Epithelial cell of proximal tubule (primary cell): ENCODE data around the gene AQP6. TPM values are rescaled to one million over a fixed set of nuclear protein-coding genes. Genes with fewer than 3 reads are reported as not detected.
"Not testable (repeated sequence)": the region's sequence is repeated elsewhere in the genome, so short reads cannot be mapped to it uniquely, and the experiment has no call there.

Experiments used
- DNase-seq: peaks from one replicate; pipeline ENCODE4 v3.0.0-alpha.2; 2011; ENCODE audit warnings: low read depth
- H3K4me3 ChIP-seq: 2 replicates; pipeline ENCODE4 v1.5.1; 2011; ENCODE audit warnings: low read depth, mild to moderate bottlenecking, low read length
- CTCF ChIP-seq: conservative IDR thresholded peaks from 2 replicates; pipeline ENCODE4 v1.5.1; 2012; ENCODE audit warnings: low read depth, mild to moderate bottlenecking, low read length
- total RNA-seq: library from RNA; depleted of rRNA; stranded (reverse); fragments of >200 nt; gene quantifications from 2 replicates; pipeline ENCODE4 v1.2.3, GENCODE V29; 2015

Gene AQP6
- total RNA-seq, 1 donor from 2014 or later: not detected

- no peak for TF ChIP-seq CTCF
- H3K4me3 ChIP-seq: no peak overlapping the region
- DNase-seq: no peak
These were observed 8.0 kb downstream of the AQP6 start for GRCh38 chr12:49980501-49981349.

GRCh38 chr12:49982246-49983087 lies 9.7 kb downstream of the AQP6 start:
- no peak overlapping the region for H3K4me3 ChIP-seq
- no peak for TF ChIP-seq CTCF
- no peak for DNase-seq

GRCh38 chr12:49983892-49984291 lies 11.1 kb downstream of the AQP6 start:
- H3K4me3 ChIP-seq: no peak overlapping the region
- TF ChIP-seq CTCF: no peak
- DNase-seq: no peak

- no peak for DNase-seq
- TF ChIP-seq CTCF: no peak
- H3K4me3 ChIP-seq: no peak overlapping the region
These were observed 12.0 kb downstream of the AQP6 start for GRCh38 chr12:49984476-49985359.

- no peak for TF ChIP-seq CTCF
- H3K4me3 ChIP-seq: no peak overlapping the region
- DNase-seq: peak; percentile 69
These were observed 13.2 kb downstream of the AQP6 start for GRCh38 chr12:49985981-49986380.

- H3K4me3 ChIP-seq, DNase-seq: not testable (repeated sequence)
These were observed 13.7 kb downstream of the AQP6 start for GRCh38 chr12:49986476-49986875.
